ENCODE results near the gene KCNJ16.

- TF ChIP-seq POLR2A (IDR thresholded peaks at IDR 0.05) = no peak
- TF ChIP-seq, protein P1, sequence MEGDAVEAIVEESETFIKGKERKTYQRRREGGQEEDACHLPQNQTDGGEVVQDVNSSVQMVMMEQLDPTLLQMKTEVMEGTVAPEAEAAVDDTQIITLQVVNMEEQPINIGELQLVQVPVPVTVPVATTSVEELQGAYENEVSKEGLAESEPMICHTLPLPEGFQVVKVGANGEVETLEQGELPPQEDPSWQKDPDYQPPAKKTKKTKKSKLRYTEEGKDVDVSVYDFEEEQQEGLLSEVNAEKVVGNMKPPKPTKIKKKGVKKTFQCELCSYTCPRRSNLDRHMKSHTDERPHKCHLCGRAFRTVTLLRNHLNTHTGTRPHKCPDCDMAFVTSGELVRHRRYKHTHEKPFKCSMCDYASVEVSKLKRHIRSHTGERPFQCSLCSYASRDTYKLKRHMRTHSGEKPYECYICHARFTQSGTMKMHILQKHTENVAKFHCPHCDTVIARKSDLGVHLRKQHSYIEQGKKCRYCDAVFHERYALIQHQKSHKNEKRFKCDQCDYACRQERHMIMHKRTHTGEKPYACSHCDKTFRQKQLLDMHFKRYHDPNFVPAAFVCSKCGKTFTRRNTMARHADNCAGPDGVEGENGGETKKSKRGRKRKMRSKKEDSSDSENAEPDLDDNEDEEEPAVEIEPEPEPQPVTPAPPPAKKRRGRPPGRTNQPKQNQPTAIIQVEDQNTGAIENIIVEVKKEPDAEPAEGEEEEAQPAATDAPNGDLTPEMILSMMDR (IDR thresholded peaks at IDR 0.05) = no peak
These were observed 34.7 kb upstream of the KCNJ16 start for GRCh38 chr17:70040336-70040735.
